Ascending aorta (tissue), 2 donors: ENCODE data around the gene RPS26. TPM values are rescaled to one million over a fixed set of nuclear protein-coding genes. Genes with fewer than 3 reads are reported as not detected.
"Not testable (repeated sequence)": the region's sequence is repeated elsewhere in the genome, so short reads cannot be mapped to it uniquely, and the experiment has no call there.

Experiments
- DNase-seq, 2 donors: peaks; one replicate each; pipeline ENCODE4 v3.0.0-alpha.2; 2019; ENCODE audit warnings: low spot score in 2 of 2
- H3K27ac ChIP-seq, 2 donors: fragments of 200-600 bp; sonication (generic); one replicate each; pipeline ENCODE4 v1.5.1; 2016 to 2017; ENCODE audit warnings: mild to moderate bottlenecking in 1 of 2
- H3K27me3 ChIP-seq: fragments of 200-600 bp; sonication (generic); one replicate; pipeline ENCODE4 v1.5.1; 2017
- H3K36me3 ChIP-seq, 2 donors: fragments of 200-600 bp; sonication (generic); one replicate each; pipeline ENCODE4 v1.5.1; 2016
- H3K4me1 ChIP-seq, 2 donors: fragments of 200-600 bp; sonication (generic); one replicate each; pipeline ENCODE4 v1.5.1; 2016 to 2017; ENCODE audit warnings: mild to moderate bottlenecking in 1 of 2
- H3K4me3 ChIP-seq, 2 donors: fragments of 200-600 bp; sonication (generic); one replicate each; pipeline ENCODE4 v1.5.1; 2016 to 2017; ENCODE audit warnings: mild to moderate bottlenecking in 1 of 2
- H3K9me3 ChIP-seq, 2 donors: fragments of 200-600 bp; sonication (generic); one replicate each; pipeline ENCODE4 v1.5.1; 2016
- intact Hi-C: fragments of 100-400 bp; cut with DNase I; formaldehyde crosslinking; loops from one replicate; pipeline ENCODE4 v1.15.1; 2023
- total RNA-seq: library from RNA; depleted of rRNA; stranded (reverse); fragments of >200 nt; gene quantifications from one replicate; pipeline ENCODE4 v1.1.0, GENCODE V29; 2016
- TF ChIP-seq, protein P1 (sequence below), 3 experiments: fragments of 200-600 bp in 2 of 3; fragments of 450-650 bp in 1 of 3; sonication (generic) in 2 of 3; IDR thresholded peaks; one replicate each; pipeline ENCODE4 v1.5.1; 2016 to 2019; ENCODE audit warnings: antibody characterized with exemption in 3 of 3, mild to moderate bottlenecking in 1 of 3, moderate library complexity in 1 of 3

Gene RPS26
- total RNA-seq, 1 donor from 2014 or later, result 877 TPM

GRCh38 chr12:55997535-55997859, 44.2 kb upstream of the RPS26 start:
- no peaks in the 10 kb centered on the region for H3K27me3 ChIP-seq
- intact Hi-C loops, result loop anchor here (1.0 to 2.0 kb wide), 4 partner anchors 10 to 121 kb away; partner anchors contain the start of genes RPS26 and ZC3H10
- TF ChIP-seq, protein P1, sequence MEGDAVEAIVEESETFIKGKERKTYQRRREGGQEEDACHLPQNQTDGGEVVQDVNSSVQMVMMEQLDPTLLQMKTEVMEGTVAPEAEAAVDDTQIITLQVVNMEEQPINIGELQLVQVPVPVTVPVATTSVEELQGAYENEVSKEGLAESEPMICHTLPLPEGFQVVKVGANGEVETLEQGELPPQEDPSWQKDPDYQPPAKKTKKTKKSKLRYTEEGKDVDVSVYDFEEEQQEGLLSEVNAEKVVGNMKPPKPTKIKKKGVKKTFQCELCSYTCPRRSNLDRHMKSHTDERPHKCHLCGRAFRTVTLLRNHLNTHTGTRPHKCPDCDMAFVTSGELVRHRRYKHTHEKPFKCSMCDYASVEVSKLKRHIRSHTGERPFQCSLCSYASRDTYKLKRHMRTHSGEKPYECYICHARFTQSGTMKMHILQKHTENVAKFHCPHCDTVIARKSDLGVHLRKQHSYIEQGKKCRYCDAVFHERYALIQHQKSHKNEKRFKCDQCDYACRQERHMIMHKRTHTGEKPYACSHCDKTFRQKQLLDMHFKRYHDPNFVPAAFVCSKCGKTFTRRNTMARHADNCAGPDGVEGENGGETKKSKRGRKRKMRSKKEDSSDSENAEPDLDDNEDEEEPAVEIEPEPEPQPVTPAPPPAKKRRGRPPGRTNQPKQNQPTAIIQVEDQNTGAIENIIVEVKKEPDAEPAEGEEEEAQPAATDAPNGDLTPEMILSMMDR (IDR thresholded peaks at IDR 0.05), result no peak
- peak overlapping the region; percentile 76 to 77 for H3K27ac ChIP-seq
- H3K4me3 ChIP-seq, result peak overlapping the region; percentile 70 to 72
- no peak for DNase-seq
- H3K36me3 ChIP-seq, result peaks cover 20 to 25% of the 10 kb centered on the region in 2 donors
- no peaks in the 10 kb centered on the region for H3K9me3 ChIP-seq
- H3K4me1 ChIP-seq, result peaks cover 0 to 5% of the 10 kb centered on the region in 2 donors

- peaks cover 20 to 22% of the 10 kb centered on the region in 2 donors for H3K36me3 ChIP-seq
- H3K4me3 ChIP-seq, H3K9me3 ChIP-seq, H3K4me1 ChIP-seq, H3K27me3 ChIP-seq, DNase-seq, H3K27ac ChIP-seq, intact Hi-C loops: not testable (repeated sequence)
Measured at GRCh38 chr12:55999522-55999921, 42.2 kb upstream of the RPS26 start.

- H3K4me1 ChIP-seq, H3K27me3 ChIP-seq, DNase-seq, H3K27ac ChIP-seq, H3K9me3 ChIP-seq, intact Hi-C loops, H3K4me3 ChIP-seq: not testable (repeated sequence)
- H3K36me3 ChIP-seq, result peaks cover 20 to 22% of the 10 kb centered on the region in 2 donors
Measured at GRCh38 chr12:55999999-56000540, 41.6 kb upstream of the RPS26 start.

GRCh38 chr12:56001487-56002100, 40.1 kb upstream of the RPS26 start:
- Histone ChIP-seq H3K4me3 (no peak overlapping the region), H3K36me3 (peaks cover 20 to 22% of the 10 kb centered on the region in 2 donors), H3K27me3 (no peaks in the 10 kb centered on the region), H3K27ac (no peak overlapping the region), H3K4me1 (peaks cover 0 to 5% of the 10 kb centered on the region in 2 donors), H3K9me3 (no peaks in the 10 kb centered on the region)
- no peak for DNase-seq
- TF ChIP-seq, protein P1 (IDR thresholded peaks at IDR 0.05), result no peak
- intact Hi-C loops, result no loop called here

- DNase-seq, H3K4me1 ChIP-seq, H3K9me3 ChIP-seq, H3K4me3 ChIP-seq, H3K27me3 ChIP-seq, H3K27ac ChIP-seq, intact Hi-C loops: not testable (repeated sequence)
- peaks cover 20 to 22% of the 10 kb centered on the region in 2 donors for H3K36me3 ChIP-seq
Measured at GRCh38 chr12:56003376-56003775, 38.3 kb upstream of the RPS26 start.

GRCh38 chr12:56004211-56004610, 37.5 kb upstream of the RPS26 start:
- H3K36me3 ChIP-seq, result peaks cover 20 to 22% of the 10 kb centered on the region in 2 donors

More at GRCh38 chr12:56004211-56004610, 37.5 kb upstream of the RPS26 start:
- Histone ChIP-seq H3K27me3 (no peaks in the 10 kb centered on the region), H3K4me1 (peaks cover 0 to 2% of the 10 kb centered on the region in 2 donors), H3K27ac (no peak overlapping the region), H3K9me3 (no peaks in the 10 kb centered on the region), H3K4me3 (no peak overlapping the region)
- TF ChIP-seq, protein P1 (IDR thresholded peaks at IDR 0.05), result no peak
- intact Hi-C loops, result no loop called here
- DNase-seq, result no peak
